GM06990 (cell line): ENCODE data around the gene GNG14.
"Not testable (repeated sequence)": the region's sequence is repeated elsewhere in the genome, so short reads cannot be mapped to it uniquely, and the experiment has no call there.

Source experiments
- DNase-seq: peaks from one replicate; pipeline ENCODE4 v3.0.0-alpha.2; 2011; ENCODE audit not compliant: insufficient read length; ENCODE audit errors: extremely low read depth
- H3K27me3 ChIP-seq: replicated peaks from 2 replicates; pipeline ENCODE4 v1.6.0; 2011; ENCODE audit warnings: low read length; ENCODE audit not compliant: control insufficient read depth, insufficient read depth
- H3K36me3 ChIP-seq: 2 replicates; pipeline ENCODE4 v1.5.1; 2011; ENCODE audit warnings: low read length; ENCODE audit not compliant: control insufficient read depth, insufficient read depth
- H3K4me3 ChIP-seq: replicated peaks from 2 replicates; pipeline ENCODE4 v1.5.1; 2011; ENCODE audit warnings: low read depth, mild to moderate bottlenecking, control low read depth, low read length
- TF ChIP-seq, protein P1 (sequence below): IDR thresholded peaks from 2 replicates; pipeline ENCODE4 v1.5.1; 2011; ENCODE audit warnings: low read length, control low read depth, mild to moderate bottlenecking, inconsistent platforms; ENCODE audit not compliant: insufficient read depth, poor library complexity, severe bottlenecking

GNG14 gene

GRCh38 chr19:12703046-12703445 is 15.2 kb downstream of the GNG14 start:
- DNase-seq, result no peak
- no peaks in the 10 kb centered on the region for H3K27me3 ChIP-seq
- peaks cover 48% of the 10 kb centered on the region for H3K36me3 ChIP-seq
- H3K4me3 ChIP-seq, result no peak overlapping the region
- TF ChIP-seq, protein P1, sequence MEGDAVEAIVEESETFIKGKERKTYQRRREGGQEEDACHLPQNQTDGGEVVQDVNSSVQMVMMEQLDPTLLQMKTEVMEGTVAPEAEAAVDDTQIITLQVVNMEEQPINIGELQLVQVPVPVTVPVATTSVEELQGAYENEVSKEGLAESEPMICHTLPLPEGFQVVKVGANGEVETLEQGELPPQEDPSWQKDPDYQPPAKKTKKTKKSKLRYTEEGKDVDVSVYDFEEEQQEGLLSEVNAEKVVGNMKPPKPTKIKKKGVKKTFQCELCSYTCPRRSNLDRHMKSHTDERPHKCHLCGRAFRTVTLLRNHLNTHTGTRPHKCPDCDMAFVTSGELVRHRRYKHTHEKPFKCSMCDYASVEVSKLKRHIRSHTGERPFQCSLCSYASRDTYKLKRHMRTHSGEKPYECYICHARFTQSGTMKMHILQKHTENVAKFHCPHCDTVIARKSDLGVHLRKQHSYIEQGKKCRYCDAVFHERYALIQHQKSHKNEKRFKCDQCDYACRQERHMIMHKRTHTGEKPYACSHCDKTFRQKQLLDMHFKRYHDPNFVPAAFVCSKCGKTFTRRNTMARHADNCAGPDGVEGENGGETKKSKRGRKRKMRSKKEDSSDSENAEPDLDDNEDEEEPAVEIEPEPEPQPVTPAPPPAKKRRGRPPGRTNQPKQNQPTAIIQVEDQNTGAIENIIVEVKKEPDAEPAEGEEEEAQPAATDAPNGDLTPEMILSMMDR, result no peak

- peaks cover 46% of the 10 kb centered on the region for H3K36me3 ChIP-seq
- TF ChIP-seq, protein P1, result no peak
- H3K4me3 ChIP-seq, result no peak overlapping the region
- no peak for DNase-seq
- no peaks in the 10 kb centered on the region for H3K27me3 ChIP-seq
These were observed 17.4 kb downstream of the GNG14 start for GRCh38 chr19:12705169-12705568.

- H3K27me3 ChIP-seq, result no peaks in the 10 kb centered on the region
- peaks cover 48% of the 10 kb centered on the region for H3K36me3 ChIP-seq
- no peak for DNase-seq
- TF ChIP-seq, protein P1, result no peak
- H3K4me3 ChIP-seq, result no peak overlapping the region
These were observed 18.0 kb downstream of the GNG14 start for GRCh38 chr19:12705654-12706331.

DNA sequence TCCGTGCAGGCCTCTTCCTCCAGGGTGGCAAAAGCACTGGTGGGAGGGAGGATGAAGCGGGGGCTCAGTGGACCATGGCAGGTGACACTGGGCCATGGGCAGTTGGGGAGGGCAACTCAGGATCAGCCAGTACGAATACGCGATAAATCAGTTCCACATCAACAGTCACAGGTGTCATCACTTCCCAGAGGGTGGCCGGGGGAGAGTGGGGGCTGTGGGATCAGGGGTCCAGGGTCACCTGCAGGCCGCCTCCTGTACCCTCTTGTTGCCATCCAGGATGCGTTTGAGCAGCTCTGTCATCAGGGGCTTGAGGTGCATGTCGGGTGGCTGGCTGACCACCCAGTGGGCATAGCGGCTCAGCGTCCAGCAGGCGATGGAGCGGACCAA is 18.5 kb downstream of the GNG14 start:
- no peak overlapping the region for H3K4me3 ChIP-seq
- peaks cover 45% of the 10 kb centered on the region for H3K36me3 ChIP-seq
- no peak for DNase-seq
- TF ChIP-seq, protein P1, result no peak
- H3K27me3 ChIP-seq, result no peaks in the 10 kb centered on the region

DNA sequence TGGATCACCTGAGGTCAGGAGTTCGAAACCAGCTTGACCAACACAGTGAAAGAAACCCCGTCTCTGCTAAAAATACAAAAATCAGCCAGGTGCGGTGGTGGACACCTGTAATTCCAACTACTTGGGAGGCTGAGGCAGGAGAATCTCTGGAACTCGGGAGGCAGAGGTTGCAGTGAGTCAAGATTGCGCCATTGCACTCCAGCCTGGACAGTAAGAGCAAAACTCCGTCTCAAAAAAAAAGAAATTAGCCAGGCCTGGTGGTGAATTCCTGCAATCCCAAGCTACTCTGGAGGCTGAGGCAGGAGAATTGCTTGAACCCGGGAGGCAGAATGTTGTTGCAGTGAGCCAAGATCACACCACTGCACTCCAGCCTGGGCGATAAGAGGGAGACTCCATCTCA is 20.8 kb downstream of the GNG14 start:
- Histone ChIP-seq H3K27me3 (no peaks in the 10 kb centered on the region), H3K36me3 (peaks cover 38% of the 10 kb centered on the region), H3K4me3 (no peak overlapping the region)
- TF ChIP-seq, protein P1, result no peak
- no peak for DNase-seq

DNA sequence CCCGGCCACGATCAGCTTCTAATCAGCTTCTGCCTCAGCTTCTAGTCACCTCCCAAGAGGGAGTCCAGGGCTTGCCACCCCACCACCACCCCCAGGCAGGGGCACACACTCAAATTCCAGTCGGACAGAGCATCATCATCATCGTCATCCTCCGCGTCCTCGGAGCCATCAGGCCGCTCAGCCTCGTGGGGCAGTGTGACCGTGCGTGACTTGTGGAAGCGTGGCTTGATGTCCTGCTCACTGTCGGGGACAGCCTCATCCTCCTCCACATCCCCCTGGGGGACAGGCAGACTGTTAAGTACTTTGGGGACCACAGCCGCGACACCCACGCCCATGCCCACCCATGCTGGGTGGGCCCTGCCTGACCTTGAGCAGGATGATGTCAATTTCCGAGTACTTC is 23.4 kb downstream of the GNG14 start:
- Histone ChIP-seq H3K4me3 (no peak overlapping the region), H3K36me3 (peaks cover 35% of the 10 kb centered on the region), H3K27me3 (no peaks in the 10 kb centered on the region)
- DNase-seq, result no peak
- TF ChIP-seq, protein P1, result no peak

DNA sequence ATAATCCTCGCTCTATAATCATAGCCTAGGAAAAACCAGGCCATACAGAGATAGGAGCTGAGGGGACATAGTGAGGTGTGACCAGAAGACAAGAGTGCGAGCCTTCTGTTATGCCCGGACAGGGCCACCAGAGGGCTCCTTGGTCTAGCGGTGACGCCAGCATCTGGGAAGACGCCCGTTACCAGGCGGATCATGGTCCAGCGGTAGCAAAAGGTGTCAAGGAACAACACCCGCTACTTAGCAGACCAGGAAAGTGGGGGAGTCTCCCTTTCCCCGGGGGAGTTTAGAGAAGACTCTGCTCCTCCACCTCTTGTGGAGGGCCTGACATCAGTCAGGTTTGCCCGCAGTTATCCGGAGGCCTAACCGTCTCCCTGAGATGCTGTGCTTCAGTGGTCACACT is 24.3 kb downstream of the GNG14 start:
- H3K27me3 ChIP-seq, DNase-seq, H3K4me3 ChIP-seq: not testable (repeated sequence)
- peaks cover 32% of the 10 kb centered on the region for H3K36me3 ChIP-seq

- not testable (repeated sequence) for DNase-seq, H3K4me3 ChIP-seq, H3K27me3 ChIP-seq
- H3K36me3 ChIP-seq, result peaks cover 32% of the 10 kb centered on the region
These were observed 25.5 kb downstream of the GNG14 start for GRCh38 chr19:12713304-12713703.
